T47D (cell line): ENCODE data around the gene MYO7A.

ENCODE experiments used
- DNase-seq, 2 experiments: peaks; one replicate each; pipeline versions ENCODE4 v3.0.0 to v3.0.0-alpha.2; 2011 to 2012; ENCODE audit warnings: low read depth in 1 of 2, low spot score in 1 of 2
- JUND ChIP-seq: IDR thresholded peaks from 2 replicates; pipeline ENCODE4 v1.6.1; 2012; ENCODE audit warnings: low read depth
- in situ Hi-C: cut with HindIII; loops from 2 replicates; pipeline ENCODE4 v1.10.0; 2016; ENCODE audit warnings: low sequenced_read_pairs, low pct_unique_long_range_greater_than_20kb

MYO7A gene

GRCh38 chr11:77120571-77120970 lies 7.5 kb upstream of the MYO7A start:
- in situ Hi-C loops, result no loop called here
- no peak for TF ChIP-seq JUND
- DNase-seq, result no peak

- in situ Hi-C loops, result no loop called here
- DNase-seq, result no peak
- TF ChIP-seq JUND, result no peak
These were observed 6.9 kb upstream of the MYO7A start for GRCh38 chr11:77121096-77121640.

GRCh38 chr11:77121876-77122575 lies 6.0 kb upstream of the MYO7A start:
- no peak for DNase-seq
- TF ChIP-seq JUND, result no peak
- in situ Hi-C loops, result no loop called here

- no peak for DNase-seq
- in situ Hi-C loops, result no loop called here
- no peak for TF ChIP-seq JUND
These were observed 5.4 kb upstream of the MYO7A start for GRCh38 chr11:77122576-77123212.

GRCh38 chr11:77123591-77123990 lies 4.5 kb upstream of the MYO7A start:
- in situ Hi-C loops, result no loop called here
- no peak for DNase-seq
- no peak for TF ChIP-seq JUND

GRCh38 chr11:77124041-77124440 lies 4.0 kb upstream of the MYO7A start:
- no peak for TF ChIP-seq JUND
- DNase-seq, result no peak
- in situ Hi-C loops, result no loop called here

- in situ Hi-C loops, result no loop called here
- TF ChIP-seq JUND, result no peak
- DNase-seq, result no peak
These were observed 3.6 kb upstream of the MYO7A start for GRCh38 chr11:77124488-77124887.

GRCh38 chr11:77125191-77125590 lies 2.9 kb upstream of the MYO7A start:
- in situ Hi-C loops, result no loop called here
- no peak for TF ChIP-seq JUND
- DNase-seq, result no peak

GRCh38 chr11:77125695-77126094 lies 2.4 kb upstream of the MYO7A start:
- no peak for TF ChIP-seq JUND
- in situ Hi-C loops, result no loop called here
- DNase-seq, result no peak

GRCh38 chr11:77126156-77126775 lies 1.8 kb upstream of the MYO7A start:
- in situ Hi-C loops, result no loop called here

GRCh38 chr11:77126861-77127234 lies 1.2 kb upstream of the MYO7A start:
- in situ Hi-C loops, result no loop called here
- TF ChIP-seq JUND, result no peak
- DNase-seq, result no peak

More at GRCh38 chr11:77126156-77126775, 1.8 kb upstream of the MYO7A start:
- no peak for TF ChIP-seq JUND
- DNase-seq, result no peak

GRCh38 chr11:77127235-77127911 lies 673 bp upstream of the MYO7A start:
- in situ Hi-C loops, result no loop called here
- no peak for TF ChIP-seq JUND
- DNase-seq, result no peak
